NK-92 treated with Interleukin-12 subunit alpha and Interleukin-12 subunit beta, amount 100 ng/mL, for 24 hours (cell line): ENCODE measurements around the gene SPG21.

Source experiments
- DNase-seq: peaks from one replicate; lab custom pipeline; 2025; lab: John Stamatoyannopoulos, UW

SPG21 gene

DNA sequence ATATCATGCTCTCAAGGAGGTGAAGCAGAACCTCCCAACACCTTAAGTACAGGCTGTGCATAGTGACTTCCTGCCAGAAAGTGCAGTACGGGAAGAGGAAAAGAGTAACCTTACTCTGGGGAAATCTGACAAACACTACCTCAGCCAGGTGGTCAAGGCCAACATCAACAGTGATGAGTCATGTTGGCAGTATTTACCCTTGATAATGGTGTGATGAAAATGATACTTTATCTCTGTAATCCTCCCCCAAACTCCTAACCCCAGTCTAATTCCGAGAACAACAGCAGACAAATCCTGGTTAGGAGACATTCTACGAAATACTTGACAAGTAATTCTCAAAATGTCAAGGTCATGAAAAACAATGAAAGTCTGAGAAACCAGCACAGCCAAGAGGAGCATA lies 51.5 kb downstream of the SPG21 start:
- DNase-seq: no peak

DNA sequence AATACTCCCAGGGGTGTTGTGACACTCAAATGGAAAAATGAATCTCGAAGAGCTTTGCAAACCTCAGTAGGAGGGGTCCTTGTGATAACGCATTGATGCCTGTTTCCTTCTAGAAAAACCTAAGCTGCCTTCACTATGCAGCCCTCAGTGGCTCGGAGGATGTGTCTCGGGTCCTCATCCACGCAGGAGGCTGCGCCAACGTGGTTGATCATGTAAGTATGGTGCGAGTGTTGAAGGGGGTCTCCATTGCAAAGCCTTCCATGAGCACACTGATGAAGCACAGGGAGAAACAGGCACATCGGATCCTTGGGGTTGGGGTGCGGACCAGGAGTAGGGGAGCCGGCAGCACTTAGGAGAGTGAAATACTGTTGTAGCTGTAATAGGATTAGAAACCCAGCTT lies 55.7 kb downstream of the SPG21 start:
- no peak for DNase-seq

DNA sequence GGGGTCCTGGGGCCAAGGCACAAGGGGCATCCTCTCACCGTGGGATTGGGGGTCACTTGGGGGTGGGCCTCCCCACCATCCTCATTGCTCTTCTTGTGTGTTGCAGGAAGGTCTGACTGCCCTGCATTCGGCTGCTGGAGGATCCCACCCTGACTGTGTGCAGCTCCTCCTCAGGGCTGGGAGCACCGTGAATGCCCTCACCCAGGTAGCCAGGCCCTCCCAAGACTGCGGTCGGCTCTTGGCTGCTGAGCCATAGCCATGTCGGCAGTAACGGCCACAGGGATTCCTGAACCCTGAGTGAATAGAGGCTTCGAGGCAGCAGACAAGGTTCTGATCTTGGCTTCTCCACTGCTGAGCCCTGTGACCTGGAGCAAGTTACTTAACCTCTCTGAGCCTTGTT lies 58.3 kb downstream of the SPG21 start:
- no peak for DNase-seq

DNA sequence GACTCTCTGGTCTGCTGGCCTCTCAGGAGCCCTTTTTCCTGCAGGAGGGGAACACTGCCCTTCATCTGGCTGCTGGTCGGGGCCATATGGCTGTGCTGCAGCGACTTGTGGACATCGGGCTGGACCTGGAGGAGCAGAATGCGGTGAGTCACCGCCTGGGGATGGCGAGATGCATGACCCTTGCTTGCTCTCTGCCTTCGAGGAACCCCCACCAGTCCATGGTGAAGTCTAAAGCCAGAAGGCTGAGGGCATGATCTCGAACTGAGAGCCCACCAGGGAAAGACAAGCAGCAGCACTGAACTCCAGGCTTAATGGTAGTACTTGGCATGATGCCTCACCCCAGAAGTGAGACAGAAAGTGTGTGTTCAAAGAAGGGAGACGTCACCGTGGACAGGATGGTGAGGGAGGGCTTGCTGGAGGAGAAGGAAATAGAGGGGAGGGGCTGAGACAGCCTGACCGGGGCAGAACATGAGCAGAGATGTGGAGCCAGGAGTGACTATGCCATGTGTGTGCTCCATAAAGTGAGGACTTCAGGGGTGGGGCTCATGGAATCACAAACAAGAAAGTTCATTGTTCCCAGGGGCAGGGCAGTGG lies 58.8 kb downstream of the SPG21 start:
- no peak for DNase-seq

DNA sequence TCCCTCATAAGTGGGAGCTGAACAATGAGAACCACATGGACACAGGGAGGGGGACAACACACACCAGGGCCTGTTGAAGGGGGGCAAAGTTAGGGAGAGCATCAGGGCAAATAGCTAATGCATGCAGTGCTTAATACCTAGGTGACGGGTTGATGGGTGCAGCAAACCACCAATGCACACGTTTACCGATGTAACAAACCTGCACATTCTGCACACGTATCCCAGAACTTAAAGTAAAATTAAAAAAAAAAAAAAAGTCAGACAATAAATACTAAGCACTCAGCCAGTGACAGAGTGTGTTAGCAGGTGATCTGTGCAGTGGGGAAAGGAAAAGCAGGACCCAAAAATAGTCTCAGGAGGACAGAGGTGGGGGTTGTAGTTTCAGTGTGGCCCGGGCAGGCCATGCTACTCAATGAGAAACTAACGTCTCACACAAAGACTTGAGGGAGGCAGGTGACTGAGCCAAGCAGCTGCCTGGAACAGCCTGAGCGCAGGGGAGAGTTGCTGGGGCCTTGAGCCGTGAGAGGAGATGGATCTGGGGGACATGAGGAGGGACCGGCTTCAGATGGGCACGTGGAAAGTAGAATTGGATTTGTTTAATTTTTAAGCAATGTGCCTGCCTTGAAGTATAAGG lies 59.6 kb downstream of the SPG21 start:
- no peak for DNase-seq

DNA sequence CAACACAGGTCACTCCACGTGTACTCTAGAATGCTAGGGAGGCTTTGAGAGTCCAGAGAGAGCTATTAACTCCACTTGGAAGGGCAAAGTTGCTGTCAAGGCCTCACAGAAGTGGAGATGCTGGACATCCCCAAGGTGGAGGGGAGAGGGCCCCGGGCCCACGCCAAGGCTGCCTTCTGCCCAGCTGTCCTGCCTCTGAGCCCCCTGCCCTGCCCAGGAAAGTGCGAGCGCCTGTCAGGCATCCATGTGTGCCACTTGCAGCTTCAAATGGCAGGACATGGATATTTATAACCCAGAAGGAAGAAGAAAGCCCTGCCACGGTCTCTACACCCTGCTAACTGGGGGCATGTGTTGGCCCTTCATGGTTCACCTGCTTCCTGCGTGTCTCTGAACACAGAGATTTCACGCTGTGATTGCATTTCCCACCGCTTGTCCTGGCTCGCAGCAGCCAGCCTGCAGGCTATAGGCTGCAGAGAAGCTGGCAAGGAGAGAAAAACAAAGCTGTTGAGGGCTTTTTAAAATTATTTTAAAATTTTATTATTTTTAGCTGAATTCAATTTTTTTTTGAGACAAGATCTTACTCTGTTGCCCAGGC lies 61.0 kb downstream of the SPG21 start:
- no peak for DNase-seq

DNA sequence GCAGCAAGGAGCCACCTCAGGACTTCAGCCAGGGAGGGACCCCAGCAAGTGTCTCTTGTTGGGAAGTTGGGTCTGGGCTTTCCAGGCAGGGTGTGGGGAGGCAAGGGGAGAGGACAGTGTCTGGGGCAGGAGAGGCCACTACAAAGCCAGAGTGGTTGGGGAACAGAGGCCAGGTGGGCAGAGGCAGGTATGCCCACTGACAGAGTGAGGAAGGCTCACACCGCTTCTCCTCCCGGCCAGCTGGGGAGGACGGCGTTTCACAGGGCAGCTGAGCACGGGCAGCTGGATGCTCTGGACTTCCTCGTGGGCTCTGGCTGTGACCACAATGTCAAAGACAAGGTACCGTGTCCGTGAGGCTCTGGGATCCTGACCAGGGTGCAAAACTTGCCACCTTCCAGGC lies 63.1 kb downstream of the SPG21 start:
- DNase-seq: no peak

DNA sequence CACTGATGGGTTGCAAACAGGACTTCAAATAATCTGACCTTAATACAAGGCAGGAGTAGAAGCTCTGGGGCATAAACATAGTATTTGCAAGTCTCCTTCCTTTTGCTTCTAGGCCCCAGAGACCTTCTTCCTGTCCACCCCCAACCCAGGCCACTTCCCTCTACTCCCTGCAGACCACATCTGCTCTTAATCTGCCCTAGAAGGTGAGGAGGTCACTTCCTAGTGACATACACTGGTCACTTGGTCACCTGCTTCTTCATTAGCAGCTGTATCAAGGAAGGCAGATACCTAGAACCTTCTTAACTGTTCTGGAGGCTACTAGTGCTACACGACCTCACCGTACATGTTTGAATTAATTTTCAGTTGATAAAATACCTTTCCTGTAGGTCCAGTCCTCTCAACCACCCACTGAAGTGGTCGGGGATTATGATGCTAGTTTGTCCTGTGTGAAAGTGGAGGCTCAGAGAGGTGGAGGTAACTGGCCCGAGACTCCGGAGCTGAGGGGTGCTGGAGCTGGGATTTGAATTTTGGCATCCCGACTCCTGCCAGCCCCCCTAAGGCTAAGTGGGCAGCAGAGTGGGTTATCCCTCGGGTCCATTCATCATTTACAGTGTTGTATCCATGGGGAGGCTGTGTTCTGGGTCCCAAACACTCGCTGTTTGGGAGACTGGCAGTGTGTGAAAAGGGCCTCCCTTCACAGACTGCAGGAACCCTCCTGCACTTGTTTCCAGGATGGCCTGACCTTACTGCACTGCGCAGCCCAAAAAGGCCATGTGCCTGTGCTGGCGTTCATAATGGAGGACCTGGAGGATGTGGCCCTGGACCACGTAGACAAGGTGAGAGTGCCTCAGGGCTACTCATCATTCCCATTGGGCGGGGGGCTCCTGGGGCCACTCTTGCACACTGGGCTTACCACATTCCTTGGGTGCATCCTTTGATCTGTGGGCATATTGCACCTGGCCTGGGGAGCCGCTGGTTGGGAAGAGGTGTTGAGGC lies 64.1 kb downstream of the SPG21 start:
- DNase-seq: no peak

DNA sequence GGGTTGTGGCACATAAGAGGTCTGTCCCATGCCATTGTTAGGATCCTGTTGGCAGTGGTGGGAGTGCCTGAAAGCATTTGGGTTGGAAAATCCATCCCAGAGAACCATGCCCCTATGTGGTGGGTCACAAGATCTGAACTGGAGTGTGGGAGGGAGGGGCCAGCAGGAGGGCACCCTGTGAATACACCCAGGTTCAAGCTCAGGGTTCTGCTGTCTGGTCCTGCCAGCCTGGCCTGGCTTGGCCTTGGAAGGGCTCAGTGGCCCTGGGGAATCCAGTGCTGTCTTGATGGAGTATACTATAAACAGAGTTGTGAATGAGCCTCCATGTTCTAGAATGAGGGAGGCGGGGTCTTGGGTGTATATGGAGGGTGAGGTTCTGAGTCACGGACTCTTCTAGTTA lies 66.2 kb downstream of the SPG21 start:
- DNase-seq: no peak

DNA sequence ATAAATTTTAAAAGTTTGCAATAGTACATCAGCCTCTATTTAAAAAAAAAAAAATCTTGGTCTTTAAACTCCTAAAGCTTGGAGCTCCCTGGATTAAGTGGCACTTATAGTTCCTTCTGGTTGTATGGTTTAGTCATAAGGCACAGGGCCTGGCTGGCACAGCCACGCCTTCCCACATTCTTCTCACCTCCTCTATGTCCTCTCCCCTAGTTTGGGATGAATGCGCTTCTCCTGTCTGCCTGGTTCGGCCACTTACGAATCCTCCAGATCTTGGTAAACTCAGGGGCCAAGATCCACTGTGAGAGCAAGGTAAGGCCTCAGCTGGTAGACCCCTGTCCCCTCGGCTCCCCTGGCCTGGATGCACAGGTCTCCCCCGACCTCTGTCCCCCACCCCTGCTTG lies 68.0 kb downstream of the SPG21 start:
- no peak for DNase-seq

DNA sequence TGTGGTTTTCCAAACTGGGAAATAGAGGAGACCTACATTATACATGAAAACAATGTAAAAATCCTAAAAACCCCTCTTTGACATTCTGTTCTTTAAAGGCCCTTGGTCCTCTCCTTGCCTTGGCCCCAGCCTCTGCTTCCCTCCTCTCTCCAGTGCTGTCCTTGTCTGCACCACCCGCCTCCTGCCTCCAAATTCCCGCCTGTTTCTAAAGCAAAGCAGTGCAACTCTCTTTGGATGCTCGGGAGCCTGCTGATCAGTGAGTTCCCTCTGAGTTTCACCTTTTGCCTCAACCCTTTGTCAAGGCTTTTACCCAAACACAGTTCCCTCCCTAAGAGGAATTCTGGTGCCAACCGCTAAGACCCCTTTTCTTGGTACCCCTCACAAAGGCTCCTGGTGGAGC lies 70.0 kb downstream of the SPG21 start:
- DNase-seq: no peak

DNA sequence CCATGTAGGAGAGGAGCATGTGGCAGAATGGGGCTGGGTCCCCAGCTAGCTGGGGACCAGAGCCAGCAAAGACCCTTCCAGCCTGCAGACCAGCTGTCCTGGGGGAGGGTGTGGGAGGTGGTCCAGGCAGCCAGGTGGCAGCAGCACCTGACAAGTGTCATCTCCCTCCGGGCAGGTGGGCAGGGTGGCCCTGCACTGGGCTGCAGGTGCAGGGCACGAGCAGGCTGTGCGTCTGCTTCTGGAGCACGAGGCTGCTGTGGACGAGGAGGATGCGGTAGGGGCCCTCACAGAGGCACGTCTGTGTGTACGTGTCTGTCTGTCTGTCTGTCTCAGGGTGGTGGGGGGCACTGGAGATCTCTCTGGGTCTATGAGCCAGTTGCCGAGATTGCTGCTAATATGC lies 72.5 kb downstream of the SPG21 start:
- DNase-seq: no peak

DNA sequence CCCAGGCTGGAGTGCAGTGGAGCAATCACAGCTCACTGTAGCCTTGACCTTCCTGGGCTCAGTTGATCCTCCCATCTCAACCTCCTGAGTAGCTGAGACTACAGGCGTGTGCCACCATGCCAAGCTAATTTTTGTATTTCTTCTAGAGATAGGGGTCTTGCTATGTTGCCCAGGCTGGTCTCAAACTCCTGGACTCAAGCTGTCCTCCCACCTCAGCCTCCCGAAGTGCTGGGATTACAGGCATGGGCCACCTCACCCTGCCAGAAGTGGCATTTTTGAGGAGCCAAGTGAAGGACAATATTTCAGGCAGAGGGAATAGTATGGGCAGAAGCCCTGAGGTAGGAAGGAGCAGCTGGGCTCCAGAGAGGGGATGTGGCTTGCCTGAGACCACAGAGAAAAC lies 73.3 kb downstream of the SPG21 start:
- no peak for DNase-seq

DNA sequence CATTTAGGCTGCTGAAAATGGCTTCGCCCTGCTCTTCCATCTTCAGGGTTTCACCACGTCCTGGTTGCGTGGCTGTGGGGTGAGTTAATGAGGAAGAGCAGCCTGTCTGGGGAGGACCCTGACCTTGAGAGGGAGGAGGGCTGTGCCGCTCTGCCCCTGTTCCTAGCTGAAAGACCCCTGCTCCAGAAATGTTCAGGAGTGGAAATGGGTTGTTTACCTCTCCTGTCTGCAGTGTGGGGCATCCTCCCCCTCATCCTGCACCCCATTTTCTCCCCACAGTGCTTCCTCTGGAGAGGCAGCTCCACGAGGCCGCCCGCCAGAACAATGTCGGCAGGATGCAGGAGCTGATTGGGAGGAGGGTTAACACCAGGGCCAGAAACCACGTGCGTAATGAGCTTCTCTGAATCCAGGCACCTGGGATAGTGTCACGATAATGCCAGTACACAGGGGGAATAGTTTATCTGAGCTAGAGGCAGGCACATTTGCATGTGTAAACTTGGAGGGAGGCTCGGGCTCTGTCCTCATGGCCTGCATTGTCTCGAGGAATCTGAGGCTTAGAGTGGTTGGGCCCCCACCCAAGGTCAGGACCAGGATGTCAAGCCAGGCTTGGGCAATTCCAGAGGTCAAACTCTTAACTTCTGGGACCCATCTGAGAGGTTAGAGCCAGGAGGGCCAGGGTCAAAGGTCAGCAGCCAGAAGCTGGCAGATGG lies 74.0 kb downstream of the SPG21 start:
- no peak for DNase-seq
